ENCODE data around the gene TEX52.

TEX52 gene

DNA sequence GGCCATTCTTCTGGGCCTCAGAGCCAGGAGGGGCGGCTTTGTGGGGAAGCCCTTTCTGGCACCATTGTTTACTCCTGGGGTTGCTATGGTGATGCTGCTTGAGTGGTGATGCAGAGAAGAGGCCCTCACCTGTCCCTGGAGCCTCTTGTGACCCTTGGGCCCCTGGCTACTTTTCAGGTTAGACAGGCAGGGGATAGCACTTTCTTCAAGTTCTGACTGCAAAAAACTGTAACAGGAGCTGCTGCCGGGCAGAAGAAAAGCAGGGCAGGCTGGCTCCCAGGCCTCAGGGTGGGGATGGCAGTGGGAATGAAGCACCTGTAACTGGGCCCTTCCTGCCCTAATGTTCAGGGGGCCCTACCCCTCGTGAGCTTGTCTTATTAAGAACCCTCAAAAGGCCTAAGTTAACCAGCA lies at the start of gene TEX52:
Gene TEX52 (minus strand): TSS at position 19 of the 411 bp plus-strand sequence. CDS start 13 bp downstream, at position 6.
- DNase-seq (ENCODE audit: low read depth, low spot score): no peak
- no peak within 1 kb of the TSS for H3K27ac ChIP-seq

DNA sequence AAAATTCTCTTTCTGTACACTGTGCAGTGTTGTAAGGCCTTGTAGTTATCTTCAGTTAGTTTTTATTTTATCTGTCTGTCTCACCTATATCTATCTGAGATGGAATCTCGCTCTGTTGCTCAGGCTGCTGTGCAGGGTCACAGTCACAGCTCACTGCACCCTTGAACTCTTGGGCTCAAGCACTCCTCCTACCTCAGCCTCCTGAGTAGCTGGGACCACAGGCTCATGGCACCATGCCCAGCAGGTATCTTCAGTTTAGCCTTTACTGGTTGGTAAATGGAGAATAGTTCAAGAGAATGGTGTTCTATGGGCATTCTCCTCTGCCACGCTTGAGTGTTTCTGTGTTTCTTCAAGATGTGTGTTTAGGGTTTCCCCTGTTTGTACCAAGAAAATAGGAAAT lies 47.4 kb upstream of the TEX52 start:
- DNase-seq (ENCODE audit: low read depth, low spot score): no peak

DNA sequence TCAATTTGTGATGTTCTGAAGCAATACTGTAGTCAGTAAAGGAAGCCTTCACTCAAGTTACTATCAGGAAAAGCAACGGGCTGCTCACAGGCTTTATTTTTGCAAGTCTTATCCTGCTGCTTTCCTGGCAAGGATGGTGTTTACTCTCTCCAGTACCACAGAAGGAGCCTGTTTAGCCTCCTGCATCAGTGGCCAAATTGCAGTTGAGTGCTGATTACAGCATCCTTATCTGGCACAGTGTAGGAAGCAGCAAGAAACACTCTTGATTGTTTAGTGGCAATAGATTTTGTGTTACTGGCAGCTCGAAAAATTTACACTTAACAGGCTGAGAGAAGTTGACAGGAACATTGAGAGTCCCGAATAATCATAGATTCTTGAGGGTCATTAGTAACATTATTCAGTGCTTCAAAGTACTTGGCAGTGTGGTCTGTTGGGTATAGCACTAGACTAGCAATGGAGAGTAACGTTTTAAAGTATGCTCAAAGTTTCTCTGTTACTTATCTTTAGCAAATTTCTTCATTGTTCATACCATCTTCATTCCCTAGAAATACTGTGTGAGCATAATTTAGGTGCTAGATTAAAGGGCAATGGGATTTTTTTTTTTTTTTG lies 45.5 kb upstream of the TEX52 start:
- DNase-seq (ENCODE audit: low read depth, low spot score): no peak
- no peak overlapping the region for H3K27ac ChIP-seq

More for the DNA sequence above, 47.4 kb upstream of the TEX52 start:
- H3K27ac ChIP-seq: no peak overlapping the region

DNA sequence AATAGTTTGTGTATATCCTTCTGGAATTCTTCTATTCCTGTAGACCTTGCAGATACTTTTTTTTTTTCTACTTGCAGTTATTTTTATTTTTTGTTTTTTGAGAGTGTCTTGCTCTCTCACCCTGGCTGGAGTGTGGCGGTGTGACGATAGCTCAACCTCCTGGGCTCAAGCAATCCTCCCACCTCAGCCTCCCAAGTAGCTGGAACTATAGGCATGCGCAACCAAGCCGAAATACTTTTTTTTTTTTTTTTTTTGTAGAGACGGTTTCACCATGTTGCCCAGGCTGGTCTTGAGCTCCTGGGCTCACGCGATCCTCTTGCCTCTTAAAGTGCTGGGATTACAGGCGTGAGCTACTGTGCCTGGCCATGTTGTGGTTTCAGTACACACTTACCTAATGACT lies 43.8 kb upstream of the TEX52 start:
- no peak overlapping the region for H3K27ac ChIP-seq
- no peak for DNase-seq (ENCODE audit: low read depth, low spot score)

DNA sequence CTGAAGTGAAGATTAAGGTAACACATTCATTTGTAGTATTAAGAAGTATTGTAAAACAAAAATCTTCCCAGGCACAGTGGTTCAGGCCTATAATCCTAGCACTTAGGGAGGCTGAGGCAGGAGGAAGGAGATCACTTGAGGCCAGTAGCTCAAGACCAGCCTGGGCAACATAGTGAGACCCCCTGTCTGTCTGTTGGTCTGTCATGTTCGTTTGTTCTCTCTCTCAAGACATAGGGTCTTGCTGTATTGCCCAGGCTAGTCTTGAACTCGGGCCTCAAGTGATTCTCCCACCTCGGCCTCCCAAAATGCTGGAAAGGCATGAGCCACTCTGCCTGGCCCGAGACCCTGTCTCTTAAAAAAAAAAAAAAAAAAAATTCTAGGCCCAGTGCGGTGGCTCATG lies 40.6 kb upstream of the TEX52 start:
- no peak for DNase-seq (ENCODE audit: low read depth, low spot score)
- no peak overlapping the region for H3K27ac ChIP-seq

DNA sequence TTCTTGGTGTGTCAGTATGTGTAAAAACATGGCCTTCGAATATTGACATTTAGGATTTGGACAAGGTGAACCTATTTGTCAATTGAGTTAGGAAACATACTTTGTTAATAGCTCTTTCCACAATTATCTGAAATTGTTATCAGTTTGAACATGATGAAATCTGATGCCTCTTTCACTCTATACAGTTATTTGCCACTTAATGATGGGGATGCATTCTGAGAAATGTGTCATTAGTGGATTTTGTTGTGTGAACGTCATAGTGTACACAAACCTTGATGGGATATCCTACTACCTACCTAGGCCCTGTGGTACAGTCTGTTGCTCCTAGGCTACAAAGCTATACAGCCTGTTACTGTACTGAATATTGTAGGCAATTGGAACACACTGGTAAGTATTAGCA lies 38.7 kb upstream of the TEX52 start:
- peak overlapping the region; percentile 33 for H3K27ac ChIP-seq

DNA sequence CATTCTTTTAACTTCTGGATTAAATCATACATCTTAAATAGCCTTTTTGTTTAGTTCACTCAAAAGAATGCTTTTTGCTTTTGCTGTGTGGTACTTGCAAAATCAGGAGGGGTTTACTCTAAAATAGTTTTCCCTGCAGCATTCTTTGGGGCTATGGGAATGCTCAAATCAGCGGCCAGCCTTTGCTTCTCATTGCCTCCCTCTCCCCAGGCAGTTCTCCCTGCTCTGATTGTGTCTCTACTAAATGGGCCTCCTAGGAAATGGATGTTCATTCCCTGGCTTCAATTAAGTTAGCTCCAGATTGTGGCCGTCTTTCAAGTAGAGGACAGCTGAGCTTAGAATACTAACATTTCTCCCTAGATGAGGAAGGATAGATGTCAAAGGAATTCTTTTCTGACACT lies 38.2 kb upstream of the TEX52 start:
- H3K27ac ChIP-seq: peak overlapping the region; percentile 33
- DNase-seq (ENCODE audit: low read depth, low spot score): no peak

More for the DNA sequence above, 38.7 kb upstream of the TEX52 start:
- no peak for DNase-seq (ENCODE audit: low read depth, low spot score)

DNA sequence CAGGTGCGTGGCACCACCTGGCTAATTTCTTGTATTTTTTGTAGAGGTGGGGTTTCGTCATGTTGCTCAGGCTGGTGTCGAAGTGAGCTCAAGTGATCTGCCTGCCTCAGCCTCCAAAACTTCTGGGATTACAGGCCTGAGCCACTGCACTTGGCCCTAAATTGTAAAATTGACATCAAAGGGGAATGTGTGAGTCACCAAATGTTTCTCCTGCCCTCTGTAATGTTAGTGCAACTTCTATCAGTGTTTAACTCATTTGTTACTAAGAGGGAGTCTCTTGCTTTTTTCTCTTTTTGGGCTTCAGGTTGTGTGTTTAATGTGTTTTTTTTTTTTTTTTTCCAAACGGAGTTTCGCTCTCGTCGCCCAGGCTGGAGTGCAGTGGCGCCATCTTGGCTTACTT lies 36.2 kb upstream of the TEX52 start:
- H3K27ac ChIP-seq: peak overlapping the region; percentile 48
- no peak for DNase-seq (ENCODE audit: low read depth, low spot score)

DNA sequence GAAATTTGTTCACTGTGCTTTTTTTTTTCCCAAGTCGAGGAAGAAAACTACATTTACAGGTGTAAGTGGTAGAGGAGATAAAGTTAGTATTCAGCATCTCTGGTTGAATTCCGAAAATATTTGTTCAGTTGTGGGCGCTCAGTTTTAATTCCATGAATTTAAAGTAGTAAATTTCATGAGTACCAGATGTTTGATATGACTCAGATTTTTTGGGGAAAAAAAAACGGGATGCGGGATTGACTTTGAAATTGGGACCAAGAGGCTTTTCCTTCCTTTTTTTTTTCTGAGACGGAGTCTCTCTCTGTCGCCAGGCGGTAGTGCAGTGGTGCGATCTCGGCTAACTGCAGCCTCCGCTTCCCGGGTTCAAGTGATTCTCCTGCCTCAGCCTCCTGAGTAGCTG lies 35.4 kb upstream of the TEX52 start:
- peak overlapping the region; percentile 48 for H3K27ac ChIP-seq
- DNase-seq (ENCODE audit: low read depth, low spot score): no peak

DNA sequence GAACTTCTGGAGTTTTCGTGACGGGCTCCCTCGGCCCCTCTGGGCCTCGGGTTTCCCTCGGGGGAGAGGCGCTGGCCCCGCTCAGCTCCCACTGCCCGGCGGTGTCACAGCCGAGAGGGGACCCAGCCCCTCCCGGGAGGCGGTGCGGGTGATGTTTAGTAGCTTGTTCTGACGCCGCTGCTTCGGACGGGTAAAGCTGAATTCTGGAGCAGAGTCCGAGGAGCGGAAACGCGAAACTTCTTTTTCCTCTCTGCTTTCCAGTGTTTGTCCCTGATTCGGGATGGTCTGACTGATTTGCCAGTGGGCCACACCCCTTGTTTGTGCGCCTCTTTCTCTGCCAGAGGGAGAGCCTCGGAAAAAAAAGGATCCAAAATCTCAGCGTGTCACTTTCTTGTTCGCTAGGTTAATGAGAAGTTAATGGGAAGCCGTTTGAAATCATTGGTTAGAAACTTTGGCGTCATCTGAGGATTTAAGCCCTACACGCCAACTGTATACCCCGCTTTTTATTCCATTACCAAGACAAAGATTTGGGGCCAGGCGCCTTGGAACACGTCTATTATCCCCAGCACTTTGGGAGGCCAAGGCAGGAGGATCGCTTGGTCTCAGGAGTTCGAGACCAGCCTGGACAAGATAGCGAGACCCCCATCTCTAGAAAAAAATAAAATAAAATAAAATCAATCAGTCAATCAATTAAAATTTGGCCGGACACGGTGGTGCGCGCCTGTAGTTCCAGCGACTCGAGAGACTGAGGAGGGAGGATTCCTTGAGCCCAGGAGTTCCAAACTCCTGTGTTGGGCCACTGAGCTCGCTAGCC lies 34.6 kb upstream of the TEX52 start:
- peak overlapping the region; percentile 66 for H3K27ac ChIP-seq
- DNase-seq (ENCODE audit: low read depth, low spot score): no peak

DNA sequence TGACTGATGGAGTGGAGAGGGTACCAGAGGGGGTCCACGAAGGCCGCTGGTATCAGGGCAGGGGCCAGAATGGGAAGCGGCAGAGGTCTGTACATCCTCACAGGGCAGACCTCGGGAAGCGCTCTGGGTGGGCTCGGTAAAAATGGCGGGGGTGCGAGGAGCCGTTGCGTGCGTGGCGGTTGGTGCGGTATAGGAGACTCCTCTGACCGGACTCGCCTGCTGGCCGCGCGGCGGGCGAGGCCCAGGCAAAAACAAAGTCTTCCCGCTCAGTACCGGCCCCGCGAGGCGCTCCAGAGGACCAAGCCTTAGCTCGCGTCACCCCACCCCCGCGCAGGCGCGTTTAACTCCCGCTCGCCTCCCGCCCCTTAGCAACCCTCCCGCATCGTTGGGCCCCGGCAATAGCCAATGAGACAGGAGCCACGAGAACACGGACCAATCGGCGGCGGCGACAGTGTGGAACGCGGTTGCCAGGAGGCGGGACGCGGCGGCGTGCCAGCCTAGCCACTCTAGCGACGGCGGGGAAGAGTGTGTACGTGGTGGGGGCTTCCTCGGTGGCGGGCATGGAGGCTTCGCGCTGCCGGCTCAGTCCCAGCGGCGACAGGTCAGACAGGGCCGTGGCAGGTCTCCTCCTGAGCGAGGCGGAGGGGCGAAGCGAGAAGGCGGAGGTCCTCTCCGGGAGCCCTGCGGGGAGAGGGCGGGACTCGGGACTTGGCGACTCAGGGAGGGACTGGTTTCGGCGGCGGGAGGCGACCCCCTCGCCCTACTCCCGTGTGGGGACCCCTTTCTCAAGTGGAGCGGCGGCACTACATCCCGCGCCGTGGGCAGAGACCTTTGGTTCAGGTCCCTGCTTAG lies 33.8 kb upstream of the TEX52 start, which contains the start of gene TULP3:
Gene TULP3 (plus strand): TSS at position 504 of the 852 bp plus-strand sequence. CDS start 57 bp downstream, at position 561.
- DNase-seq (ENCODE audit: low read depth, low spot score): peak; percentile 77

DNA sequence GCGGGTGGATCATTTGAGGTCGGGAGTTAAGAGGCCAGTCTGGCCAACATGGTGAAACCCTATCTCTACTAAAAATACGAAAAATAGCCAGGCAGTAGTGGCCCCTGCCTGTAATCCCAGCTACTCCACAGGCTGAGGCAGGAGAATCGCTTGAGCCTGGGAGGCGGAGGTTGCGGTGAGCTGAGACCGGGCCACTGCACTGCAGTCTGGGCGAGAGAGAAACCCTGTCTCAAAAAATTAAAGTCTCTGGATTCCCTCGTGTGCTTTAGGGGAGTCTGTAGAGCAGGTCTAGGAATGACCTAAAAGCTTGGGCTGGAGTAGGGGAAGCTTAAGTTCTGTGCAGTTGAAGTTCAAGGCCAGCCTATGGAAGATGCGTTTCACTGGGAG lies 33.2 kb upstream of the TEX52 start:
- peak overlapping the region; percentile 66 for H3K27ac ChIP-seq
- no peak for DNase-seq (ENCODE audit: low read depth, low spot score)

More for the DNA sequence above, 33.8 kb upstream of the TEX52 start, which contains the start of gene TULP3:
- H3K27ac ChIP-seq: peak within 1 kb of the TSS; percentile 66

DNA sequence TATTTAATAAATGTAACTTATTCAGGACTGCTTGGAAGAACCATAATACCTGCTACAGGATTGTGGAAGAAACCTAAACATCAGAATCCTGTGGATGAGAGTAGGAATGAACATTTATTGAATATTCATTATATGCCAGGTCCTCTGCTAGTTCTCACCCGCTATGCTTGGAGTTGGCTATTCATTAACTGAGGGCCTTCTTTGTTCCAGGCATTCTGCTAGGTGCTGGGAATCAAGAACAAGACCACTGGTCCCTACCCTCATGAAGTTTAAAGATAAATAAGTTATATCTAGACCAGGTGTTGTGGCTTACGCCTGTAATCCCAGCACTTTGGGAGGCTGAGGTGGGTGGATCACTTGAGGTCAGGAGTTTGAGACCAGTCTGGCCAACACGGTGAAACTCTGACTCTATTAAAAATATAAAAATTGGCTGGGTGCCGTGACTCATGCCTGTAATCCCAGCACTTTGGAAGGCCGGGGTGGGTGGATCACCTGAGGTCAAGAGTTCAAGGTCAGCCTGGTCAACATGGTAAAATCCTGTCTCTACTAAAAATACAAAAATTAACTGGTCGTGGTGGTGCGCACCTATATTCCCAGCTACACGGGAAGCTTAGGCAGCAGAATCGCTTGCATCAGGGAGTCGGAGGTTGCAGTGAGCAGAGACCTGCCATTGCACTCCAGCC lies 30.1 kb upstream of the TEX52 start:
- DNase-seq (ENCODE audit: low read depth, low spot score): no peak

DNA sequence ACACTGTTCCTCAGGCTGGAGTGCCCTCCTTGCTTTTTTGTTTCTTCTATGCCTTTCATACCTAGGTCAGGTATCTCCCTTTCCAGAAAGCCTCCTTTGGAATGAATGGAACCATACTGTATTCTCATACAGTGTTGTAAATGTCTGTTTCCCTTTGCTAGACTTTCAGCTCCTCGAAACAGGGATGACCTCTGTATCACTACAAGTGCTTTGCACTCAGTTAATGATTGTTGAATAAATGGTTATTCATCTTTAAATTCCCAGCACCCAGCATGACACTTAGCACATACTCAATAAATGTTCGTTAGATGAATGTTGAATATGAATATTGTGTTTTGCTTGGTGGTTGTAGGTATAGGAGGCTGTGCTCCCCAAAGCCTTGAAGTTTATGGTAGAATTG lies 28.0 kb upstream of the TEX52 start:
- no peak overlapping the region for H3K27ac ChIP-seq
- DNase-seq (ENCODE audit: low read depth, low spot score): no peak

More for the DNA sequence above, 30.1 kb upstream of the TEX52 start:
- H3K27ac ChIP-seq: no peak overlapping the region

DNA sequence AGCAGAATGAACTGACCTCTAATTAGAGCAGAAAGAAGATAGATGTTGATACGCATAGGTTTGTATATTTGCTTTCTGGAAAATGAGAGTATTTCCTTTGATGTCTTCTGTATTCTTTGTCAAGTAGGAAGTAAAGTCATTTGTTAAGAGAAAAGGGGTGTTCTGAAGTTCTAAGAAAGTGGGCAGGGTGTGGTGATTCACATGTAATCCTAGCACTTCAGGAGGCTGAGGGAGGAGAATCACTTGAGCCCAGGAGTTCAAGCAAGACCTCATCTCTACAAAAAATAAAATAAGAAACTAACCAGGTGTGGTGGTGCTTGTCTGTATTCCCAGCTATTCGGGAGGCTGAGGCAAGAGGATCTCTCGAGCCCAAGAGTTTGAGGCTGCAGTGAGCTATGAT lies 23.0 kb upstream of the TEX52 start:
- H3K27ac ChIP-seq: no peak overlapping the region
- no peak for DNase-seq (ENCODE audit: low read depth, low spot score)

DNA sequence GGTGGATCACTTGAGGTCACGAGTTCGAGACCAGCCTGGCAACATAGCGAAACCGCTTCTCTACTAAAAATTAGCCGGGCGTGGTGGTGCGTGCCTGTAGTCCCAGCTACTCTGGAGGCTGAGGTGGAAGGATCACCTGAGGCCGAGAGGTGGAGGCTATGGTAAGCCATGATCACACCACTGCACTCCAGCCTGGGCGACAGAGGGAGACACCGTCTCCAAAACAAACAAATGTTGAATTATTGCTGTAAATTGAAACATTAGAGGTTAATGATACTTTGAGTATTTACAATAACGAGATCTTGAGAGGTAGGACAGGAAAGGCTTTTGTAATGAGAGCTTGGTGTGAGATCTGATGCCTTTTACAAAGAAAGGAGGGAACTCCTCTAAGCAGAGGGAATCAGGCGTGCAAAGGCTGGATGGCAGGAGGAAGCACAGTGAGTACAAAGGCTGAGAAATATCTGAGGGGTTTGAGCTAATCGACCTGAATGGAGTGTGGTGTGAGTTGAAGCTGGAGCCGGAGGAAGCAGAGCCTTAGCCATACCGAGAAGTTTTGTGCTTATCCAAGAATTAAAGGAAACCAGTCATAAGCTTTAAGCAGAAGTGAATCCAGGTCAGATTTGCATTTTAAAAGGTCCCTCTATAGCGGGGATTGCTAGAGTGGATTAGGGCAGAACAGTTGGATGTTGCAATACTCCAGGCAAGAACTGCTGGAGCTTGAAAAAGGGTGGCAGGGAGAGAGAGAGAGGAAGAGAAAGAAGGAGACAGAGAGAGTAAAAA lies 21.3 kb upstream of the TEX52 start:
- DNase-seq (ENCODE audit: low read depth, low spot score): no peak
- H3K27ac ChIP-seq: peak overlapping the region; percentile 84

DNA sequence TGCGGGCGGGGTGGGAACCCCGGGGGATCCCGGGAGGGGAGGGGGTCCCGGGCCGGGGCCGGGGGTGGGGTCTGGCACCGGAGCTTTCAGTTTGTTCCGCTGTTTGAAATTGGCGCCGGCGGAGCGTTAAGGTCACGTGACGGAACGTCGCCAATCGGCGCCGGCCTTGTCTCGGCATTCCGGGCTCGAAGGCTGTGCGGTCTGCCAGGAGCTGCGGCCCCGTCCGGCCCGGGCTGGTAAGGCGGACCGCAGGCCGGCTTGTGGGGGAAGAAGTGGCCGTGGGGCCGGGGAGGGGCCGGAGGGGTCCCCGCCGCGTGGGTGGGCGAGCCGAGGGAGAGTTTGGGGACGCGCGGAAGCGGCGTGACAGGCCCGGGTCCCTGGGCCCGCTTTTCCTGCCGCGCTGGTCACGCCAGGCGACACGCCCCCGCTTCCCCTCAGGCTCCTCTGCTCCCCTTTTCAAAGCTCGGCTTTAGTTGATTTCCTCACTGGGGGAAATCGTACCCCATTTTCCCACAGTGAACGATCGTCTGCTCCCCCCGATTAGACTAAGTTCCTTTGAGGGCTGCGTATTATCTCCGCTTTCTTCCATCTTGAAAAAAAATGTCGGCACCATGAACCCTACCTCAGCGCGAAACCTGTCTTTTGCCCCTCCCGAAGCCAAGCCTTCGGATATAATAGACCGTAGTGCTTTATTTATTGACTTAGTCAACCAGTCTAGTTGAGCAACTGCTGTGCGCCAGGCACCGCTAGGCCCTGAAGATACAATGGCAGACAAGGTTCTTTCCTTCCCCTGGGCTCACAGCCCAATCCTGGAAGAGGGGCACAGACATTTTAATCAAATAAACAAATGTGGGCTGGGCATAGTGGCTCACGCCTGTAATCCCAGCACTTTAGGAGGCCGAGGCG lies 20.5 kb upstream of the TEX52 start, which contains the start of the genes FOXM1 and RHNO1:
Gene FOXM1 (minus strand): TSS at position 128 of the 906 bp plus-strand sequence. CDS start 2,696 bp downstream, outside the sequence.
Gene RHNO1 (plus strand): TSS at position 177 of the 906 bp plus-strand sequence. CDS start 8,144 bp downstream, outside the sequence.
- peak; percentile 60 for DNase-seq (ENCODE audit: low read depth, low spot score)

More for the DNA sequence above, 20.5 kb upstream of the TEX52 start, which contains the start of the genes FOXM1 and RHNO1:
- H3K27ac ChIP-seq: peak within 1 kb of the TSS; percentile 84
